HTR-8/SVneo (cell line): ENCODE measurements around the gene COL6A1.
"Not testable (repeated sequence)": the region's sequence is repeated elsewhere in the genome, so short reads cannot be mapped to it uniquely, and the experiment has no call there.

ENCODE experiments used
- DNase-seq: peaks from one replicate; pipeline ENCODE4 v3.0.0; 2011; ENCODE audit warnings: low spot score, mixed read lengths; ENCODE audit not compliant: insufficient read length
- FAIRE-seq: peaks from 2 replicates; lab custom pipeline; 2011; peaks lifted over from hg19 to GRCh38; lab: Jason Lieb, UNC

The COL6A1 gene

DNA sequence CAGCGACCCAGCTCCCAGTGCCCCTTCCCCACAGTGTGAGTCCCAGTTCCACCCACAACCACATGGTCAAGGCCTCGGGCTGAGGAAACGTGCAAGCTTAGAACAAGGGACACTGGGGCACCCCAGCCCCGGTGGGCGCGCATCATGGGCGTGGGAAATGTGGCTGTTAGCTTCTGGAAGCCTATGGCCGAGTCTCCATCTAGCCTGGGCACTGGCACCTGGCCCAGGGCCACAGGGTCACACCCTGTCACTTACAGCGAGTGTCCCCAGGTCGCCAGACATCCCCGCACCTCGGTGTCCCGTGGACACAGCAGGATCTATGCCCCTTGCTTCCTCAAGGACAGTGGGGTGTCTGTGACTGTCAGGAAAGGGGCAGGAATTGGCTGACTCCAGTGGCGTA is 37.0 kb upstream of the COL6A1 start:
- no peak for FAIRE-seq
- no peak for DNase-seq

DNA sequence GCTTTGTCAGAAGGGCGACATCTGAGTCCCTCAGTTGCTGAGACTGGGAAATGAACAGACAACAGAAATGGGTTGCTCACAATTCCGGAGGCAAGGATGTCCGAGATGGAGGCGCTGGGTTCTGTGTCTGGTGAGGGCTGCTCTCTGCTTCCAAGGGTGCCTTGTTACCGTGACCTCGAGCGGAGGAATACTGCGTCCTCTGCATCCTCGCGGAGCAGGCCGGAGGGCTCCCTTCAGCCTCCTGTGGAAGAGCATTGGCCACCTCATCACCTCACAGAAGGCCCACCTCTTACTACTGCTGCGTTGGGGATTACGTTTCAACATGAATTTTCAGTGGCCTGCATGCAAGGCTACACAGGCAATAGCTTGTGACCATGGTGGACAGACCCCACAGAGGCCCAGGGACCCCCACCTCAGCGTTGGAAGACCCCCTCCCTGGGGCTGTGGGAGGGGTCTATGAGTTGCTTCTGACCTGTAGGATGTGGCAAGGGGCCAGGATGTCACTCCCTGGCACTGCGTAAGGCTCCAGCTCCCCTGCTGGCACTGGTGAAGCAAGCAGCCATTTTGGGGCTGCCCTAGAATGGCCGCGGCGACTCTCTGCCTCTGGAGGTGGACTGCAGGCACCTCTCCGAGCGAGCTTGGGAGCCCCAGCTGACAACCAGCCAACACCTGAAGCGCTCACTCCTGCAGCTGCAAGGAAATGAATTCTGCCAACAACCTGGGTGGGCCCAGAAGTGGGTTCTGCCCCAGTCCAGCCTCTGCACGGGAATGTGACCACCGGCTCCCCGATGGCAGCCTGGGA is 36.3 kb upstream of the COL6A1 start:
- no peak for FAIRE-seq
- DNase-seq = no peak

DNA sequence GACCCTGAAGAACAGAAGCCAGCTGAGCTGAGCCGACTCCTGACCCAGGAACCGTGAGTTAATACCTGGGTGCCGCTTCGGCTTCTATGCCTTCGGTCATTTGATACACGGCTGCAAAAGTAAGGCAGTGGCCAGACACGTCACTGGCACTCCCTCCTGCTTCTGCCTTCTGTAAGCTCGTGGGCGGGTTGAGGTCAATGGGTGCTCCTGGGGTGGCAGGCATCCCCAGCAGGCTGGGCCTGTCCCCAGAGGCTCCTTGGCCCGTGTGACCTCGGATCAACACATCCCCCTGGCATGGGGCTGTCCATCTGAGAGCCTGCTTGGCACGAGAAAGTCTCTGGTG is 35.7 kb upstream of the COL6A1 start:
- DNase-seq (no peak), FAIRE-seq (no peak)

DNA sequence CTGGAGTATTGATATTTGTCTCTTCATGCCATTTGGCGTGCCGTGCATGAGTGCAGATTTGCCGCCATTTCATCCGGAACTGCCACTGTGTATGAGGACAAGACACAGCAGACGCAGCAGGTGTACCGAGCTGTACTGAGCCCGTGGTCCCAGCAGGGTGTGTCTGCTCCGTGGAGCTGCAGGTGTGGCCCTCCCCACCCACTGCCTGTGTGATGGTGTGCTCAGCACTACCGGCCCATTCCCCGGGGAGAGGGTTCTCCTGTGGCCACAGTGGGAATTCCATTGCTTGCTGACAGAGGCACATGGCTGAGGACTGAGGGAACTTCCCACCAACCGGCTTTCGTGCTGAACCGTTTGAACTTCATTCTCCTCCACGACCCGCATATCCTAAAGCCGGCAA is 34.3 kb upstream of the COL6A1 start:
- no peak for FAIRE-seq
- DNase-seq = no peak

DNA sequence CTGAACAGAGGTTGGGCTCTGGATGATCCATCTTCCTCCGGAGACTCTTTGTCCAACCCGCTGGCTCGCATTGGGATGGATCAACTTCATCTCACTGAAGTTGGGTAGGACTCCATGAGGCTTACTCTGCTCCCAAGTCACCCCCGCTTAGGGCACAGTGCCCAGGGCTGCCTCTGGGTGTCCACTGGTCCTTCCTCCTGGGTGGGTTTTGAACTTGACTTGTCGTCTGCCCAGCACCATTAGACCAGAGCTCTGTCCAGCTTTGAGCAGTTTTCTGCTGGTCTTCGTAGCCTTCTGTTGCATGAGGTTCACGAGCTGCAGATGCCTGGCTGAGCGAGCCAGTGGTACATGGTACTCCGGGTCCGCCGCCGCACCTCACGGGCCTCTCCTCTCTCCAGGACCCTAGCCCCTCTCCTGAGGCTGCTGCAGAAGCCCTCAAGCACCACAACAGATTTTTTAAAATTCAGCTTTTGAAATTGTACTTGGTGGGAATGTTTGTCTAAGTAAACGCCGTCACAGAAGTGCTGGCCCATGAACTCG is 33.8 kb upstream of the COL6A1 start:
- FAIRE-seq (no peak), DNase-seq (no peak)

DNA sequence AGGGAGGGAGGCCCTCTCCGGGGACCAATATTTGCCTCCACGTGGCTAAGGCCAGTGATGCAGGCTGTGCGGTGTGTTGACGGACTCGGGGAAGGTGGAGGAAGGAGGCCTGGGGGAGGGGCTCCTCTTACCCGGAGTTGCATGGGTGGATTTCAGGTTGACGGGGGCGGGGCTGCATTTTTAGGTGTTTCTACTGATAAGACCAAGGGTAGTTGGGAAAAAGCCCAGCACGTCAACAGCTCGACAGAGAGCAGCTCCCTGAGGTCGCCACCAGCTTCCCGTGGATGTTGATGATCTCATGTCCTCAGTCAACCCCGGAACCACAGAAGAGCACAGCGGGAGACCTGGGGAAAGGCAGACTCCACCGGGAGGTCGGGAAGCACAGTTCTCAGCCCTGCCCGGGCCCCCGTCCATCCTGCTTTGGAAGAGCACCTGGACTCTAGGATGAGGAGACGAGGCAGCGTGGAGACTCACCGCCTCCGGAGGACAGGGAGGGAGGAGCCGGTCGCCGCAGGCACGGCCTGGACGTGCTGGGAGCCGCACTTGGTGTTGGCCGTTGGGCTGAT is 32.9 kb upstream of the COL6A1 start:
- FAIRE-seq (no peak), DNase-seq (no peak)

DNA sequence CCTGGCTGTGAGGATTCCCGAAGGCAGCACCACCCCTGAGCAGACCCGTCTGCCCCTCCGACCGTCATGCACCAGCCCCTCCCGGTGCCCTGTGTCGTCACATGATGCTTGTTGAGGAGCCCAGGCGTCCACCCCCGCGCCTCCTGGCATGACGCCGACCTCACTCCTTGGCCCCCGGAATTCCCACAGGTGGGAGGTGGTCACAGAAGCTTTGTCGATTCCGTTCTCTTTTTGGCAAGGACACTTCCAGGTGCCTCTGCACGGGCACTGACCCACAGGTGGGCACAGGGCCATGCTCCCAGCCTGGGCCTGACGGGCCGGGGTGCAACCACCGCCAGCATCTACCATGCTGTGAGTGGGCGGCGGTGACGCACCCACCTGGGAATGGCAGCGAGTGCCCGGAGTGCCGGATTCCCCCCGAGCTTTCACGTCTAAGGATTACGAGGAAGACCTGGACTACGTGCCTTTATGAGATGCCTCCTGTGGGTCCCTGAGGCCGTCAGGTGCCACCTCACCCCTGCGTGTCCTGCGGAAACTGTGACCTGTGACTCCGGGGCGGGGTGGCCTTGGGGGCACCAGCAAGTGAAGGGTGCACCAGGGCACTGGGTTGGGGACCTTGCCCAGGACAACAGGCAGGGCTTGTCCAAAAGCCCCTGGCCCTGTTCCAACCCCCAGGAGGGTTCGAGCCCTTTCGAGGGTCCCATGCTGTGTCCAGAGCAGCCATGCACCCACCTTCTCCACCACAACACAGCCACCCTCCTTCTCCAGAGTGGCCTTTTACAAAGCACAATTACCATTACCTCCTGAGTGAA is 31.4 kb upstream of the COL6A1 start:
- FAIRE-seq = no peak

DNA sequence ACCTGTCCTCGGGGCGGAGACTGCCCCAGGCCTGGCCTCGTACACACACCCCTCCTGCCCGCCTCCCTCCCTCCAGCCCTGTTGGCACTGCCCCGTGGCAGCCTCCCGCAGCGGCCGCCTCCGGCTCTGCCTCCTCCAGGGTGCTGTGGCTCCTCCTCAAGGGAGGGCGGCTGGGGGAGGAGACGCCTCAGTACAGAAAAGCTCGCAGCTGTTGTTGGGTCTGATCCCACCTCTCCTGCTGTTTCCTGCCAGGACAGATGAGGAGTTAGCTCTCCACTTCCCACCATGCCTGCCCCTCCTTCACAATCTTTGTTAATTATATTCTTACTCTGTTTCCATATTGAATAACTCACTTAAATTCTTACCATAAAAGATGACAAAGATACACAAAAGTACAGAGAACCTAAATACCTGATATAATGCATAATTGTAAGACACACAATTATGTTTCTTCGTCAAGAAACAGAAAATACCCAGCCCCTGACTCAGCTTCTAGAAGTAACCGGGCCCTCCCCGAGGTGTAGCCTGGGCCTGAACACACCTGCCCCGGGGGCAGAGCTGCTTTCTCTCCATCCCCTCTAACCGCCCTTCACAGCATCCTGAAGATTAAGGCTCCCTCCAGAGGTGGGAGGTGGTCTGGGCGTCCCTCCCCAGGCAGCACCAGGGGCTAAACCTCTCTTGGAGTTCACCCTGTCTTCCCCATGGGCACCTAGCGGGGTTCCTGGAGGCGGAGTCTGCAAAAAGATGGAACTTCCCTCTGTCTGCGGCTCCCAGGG is 30.6 kb upstream of the COL6A1 start:
- FAIRE-seq (peak; percentile 65), DNase-seq (peak; percentile 66)

More for the DNA sequence above, 31.4 kb upstream of the COL6A1 start:
- no peak for DNase-seq

DNA sequence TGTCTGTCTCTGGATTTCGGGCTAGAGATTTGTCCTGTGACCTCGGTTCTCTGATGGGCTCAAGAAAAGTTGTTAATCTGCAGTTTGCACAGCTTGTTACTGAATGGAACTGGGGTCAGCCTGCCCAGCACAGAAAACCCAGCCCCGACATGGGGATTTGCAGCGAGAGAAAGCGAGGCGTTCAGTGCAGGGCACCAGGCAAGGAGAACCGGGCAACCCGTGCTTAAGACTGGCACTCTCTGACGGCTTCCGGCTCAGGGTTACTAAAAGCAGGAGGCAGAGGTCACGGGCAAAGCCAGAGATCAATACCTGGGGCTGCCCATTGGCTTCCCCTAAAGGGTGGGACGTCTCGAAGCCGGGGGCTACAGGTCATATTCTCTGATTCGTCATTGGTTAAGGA is 29.9 kb upstream of the COL6A1 start:
- FAIRE-seq (no peak), DNase-seq (no peak)

DNA sequence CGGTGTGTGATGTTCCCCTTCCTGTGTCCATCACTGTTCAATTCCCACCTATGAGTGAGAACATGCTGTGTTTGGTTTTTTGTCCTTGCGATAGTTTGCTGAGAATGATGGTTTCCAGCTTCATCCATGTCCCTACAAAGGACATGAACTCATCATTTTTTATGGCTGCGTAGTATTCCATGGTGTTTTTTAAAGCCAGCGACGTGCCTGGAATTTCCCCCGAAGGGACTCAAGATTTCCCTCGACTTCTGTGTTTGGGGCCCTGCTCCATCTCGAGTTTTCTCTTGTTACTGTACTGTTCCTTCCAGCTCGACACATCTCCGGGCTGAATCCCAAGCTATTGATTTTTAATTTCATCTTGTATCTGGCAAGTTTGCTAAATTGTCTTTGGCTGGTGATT is 29.0 kb upstream of the COL6A1 start:
- FAIRE-seq, DNase-seq: not testable (repeated sequence)

DNA sequence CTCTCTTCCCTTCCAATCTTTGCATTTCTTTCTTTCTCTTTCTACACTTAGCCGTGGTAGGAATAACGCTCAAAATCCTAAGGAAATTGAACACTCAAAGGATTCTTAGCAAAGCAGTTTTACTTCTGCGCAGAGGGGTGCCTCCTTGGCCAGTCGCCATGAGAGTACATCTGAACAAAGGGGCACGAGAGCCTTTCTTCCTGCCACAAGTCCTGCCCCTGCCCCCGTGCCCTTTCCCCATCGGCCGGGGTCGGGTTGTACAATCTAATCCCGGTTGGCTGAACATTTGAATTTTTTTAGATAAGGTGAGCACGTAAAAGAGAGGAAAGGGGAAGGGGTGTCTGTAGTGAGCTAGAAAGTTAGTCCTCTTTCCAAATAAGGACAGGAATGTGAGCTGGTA is 28.6 kb upstream of the COL6A1 start:
- FAIRE-seq (no peak), DNase-seq (no peak)

DNA sequence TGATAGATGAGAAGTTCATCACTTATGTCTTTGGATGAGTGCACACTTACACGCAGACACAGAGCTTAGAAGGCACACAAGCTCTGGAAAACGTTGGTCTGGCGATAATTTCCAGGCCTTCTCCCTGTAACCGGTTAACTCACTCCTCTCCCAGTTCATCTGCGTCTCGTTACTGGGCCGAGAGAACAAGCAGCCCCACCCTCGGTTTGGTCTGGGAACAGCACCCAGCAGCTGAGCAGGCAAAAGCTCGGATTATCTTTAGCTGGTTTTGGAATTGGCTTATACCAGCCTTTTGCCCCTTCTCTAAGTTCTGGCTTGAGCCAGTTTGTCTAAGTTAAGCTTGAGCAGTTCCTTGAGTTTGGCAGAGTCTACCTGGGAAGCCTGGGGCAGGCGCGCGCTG is 27.3 kb upstream of the COL6A1 start:
- FAIRE-seq = no peak
- no peak for DNase-seq

DNA sequence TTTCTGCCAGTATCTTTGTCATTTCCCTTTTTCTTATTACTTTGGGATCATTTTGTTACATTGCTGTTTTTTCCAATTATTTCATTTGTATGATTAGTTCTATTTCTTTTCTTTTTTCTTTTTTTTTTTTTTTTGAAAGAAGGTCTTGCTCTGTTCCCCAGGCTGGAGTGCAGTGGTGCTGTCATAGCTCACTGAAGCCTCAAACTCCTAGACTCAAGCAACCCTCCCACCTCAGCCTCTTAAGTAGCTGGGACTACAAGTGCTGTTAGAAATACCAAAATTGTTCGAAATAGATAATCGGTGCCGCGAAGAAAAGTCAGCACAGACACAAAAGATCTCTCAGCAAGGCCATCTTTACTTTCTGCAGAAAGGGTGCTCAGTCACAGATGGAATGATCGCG is 26.6 kb upstream of the COL6A1 start:
- FAIRE-seq = no peak

DNA sequence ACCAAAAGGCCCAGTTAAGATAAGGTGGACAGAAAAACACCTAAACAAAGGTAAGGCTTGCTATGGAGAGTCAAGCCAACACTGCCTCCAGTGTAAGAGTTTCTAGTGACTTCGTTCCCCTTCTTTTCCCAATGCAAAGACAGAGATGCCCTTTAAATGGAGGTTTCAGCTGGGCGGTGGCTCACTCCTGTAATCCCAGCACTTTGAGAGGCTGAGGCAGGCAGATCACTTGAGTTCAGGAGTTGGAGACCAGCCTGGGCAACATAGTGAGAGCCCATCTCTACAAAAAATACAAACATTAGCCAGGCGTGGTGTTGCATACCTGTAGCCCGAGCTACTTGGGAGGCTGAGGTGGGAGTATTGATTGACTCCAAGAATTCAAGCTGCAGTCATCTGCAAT is 24.0 kb upstream of the COL6A1 start:
- FAIRE-seq (no peak), DNase-seq (no peak)

More for the DNA sequence above, 26.6 kb upstream of the COL6A1 start:
- no peak for DNase-seq

DNA sequence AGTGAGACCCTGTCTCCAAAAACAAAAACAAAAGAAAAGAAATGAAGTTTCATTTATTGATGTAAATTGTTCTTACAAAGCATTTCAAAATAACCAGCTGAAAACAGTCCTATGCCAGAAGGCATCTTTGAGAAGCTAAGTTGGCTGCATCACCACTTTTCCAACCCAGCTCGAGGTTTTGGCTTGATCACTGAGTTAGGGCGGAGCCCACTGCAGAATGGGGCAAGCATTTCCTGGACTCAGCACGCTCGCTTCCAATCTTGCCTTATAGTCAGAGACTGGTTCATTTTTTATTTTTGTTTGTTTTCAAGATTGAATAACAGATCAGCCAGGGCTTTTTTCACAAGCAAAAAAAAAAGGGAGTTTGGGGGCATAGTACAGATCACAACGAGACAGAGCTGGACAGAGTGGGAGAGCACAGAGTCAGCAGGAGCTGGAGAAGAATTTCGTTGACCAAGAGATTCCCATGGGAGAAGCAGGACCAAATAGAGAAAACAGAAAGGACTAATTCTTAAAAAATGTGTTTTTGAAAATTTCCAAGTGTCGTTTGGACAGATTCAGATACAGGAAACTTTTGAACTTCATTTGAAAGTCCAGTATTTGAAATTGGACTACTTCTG is 23.5 kb upstream of the COL6A1 start:
- DNase-seq (no peak), FAIRE-seq (no peak)

DNA sequence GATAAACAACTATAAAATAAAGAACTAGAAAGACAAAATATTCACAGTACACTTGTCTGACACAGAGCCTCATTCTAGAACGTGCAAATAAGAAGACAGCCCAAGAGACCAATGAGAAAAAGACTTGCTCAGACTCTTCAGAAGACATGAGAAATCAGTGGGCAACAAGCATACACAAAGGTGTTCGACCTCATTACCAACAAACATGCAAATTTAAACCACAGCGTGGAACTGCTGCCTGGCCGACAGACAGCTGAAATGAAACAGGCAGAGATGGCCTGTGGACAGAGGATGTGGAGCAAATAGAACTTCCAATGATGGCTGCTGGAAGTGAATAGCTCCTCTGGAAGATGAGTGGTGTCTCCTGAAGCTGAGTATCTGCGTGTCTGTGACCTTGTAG is 22.4 kb upstream of the COL6A1 start:
- DNase-seq (no peak), FAIRE-seq (no peak)

DNA sequence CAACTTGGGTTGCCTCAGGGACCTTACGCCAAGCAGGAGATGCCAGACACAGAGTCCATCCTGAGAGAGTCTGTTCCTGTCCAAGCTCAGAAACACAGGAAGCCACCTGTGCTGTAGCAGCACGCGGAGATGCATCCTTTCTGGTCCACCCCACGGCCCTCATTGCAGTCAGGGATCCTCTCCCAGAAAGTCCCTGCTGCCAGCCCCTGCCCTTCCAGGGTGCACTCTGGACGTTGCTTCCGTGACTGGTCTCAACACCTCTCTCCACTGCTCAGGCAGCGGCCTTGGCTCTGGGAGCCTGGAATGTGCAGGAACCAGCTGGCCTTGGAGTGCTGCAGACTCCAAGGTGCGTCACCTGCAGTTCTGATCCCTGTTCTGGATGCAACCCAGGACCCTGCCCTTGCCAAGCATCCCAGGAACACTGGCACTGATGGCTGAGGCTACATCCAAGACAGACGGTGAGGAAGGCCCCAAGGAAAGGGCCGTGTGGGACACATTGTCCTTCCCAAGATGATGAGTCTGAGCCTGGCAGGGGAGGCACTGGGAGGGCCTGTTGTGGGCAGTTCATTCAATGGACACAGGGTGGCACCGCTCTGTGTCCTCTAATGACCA is 21.7 kb upstream of the COL6A1 start:
- FAIRE-seq = no peak

DNA sequence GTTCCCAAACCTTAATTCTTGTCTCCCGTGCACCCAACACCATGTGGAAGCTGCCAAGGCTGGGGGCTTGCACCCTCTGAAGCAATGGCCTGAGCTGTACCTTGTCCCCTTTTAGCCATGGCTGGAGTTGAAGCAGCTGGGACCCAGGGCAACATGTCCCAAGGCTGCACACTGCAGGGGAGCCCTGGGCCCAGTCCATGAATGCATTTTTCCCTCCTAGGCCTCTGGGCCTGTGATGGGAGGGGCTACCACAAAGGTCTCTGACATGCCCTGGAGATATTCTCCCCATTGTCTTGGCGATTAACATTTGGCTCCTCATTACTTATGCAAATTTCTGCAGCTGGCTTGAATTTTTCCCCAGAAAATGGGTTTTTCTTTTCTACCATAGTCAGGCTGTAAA is 20.2 kb upstream of the COL6A1 start:
- not testable (repeated sequence) for DNase-seq, FAIRE-seq

More for the DNA sequence above, 21.7 kb upstream of the COL6A1 start:
- no peak for DNase-seq

DNA sequence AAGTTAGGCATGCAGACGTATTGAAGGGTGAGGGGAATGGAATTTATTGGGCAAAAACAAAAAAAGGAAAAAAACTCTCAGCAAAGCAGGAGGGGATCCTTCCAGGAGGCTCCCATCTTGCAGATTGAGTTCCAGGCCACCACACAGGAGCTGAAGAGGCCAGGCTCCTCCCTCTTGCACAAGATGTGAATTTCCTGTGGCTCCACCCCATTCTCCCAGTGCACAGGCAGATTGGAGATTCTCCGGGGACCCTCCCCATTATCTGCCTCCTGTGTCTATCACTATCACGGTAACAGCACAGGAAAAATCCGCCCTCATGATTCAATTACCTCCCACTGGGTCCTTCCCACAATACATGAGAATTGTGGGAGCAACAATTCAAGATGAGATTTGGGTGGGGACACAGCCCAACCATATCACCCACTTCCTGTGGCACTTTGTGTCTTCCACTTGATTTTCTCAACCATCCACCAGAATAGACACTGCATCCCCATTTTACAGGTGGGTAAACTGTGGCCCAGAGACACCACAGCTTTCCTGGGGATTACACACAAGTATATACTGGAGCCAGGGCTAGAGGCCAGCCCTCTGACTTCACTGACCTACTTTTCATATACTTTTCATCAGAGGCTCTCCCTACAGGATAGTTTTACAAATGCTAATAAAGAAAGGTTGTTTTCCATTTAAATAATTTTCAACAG is 18.9 kb upstream of the COL6A1 start:
- DNase-seq = no peak
- FAIRE-seq = no peak
